NCI-H510A (cell line): ENCODE data around the gene ROCK2.
"Not testable (repeated sequence)": the region's sequence is repeated elsewhere in the genome, so short reads cannot be mapped to it uniquely, and the experiment has no call there.

Experiments used
- DNase-seq: peaks from one replicate; lab custom pipeline; 2025; lab: John Stamatoyannopoulos, UW

The ROCK2 gene

GRCh38 chr2:11235583-11235982 lies 108.9 kb downstream of the ROCK2 start:
- no peak for DNase-seq

GRCh38 chr2:11234309-11234708 lies 110.1 kb downstream of the ROCK2 start:
- no peak for DNase-seq

- DNase-seq, result not testable (repeated sequence)
These were observed 113.2 kb downstream of the ROCK2 start for GRCh38 chr2:11231193-11231592.

GRCh38 chr2:11228692-11229091 lies 115.7 kb downstream of the ROCK2 start:
- DNase-seq, result no peak

GRCh38 chr2:11227595-11227994 lies 116.8 kb downstream of the ROCK2 start:
- no peak for DNase-seq

GRCh38 chr2:11224887-11225286 lies 119.5 kb downstream of the ROCK2 start:
- no peak for DNase-seq

GRCh38 chr2:11222845-11223244 lies 121.6 kb downstream of the ROCK2 start:
- DNase-seq, result no peak

- no peak for DNase-seq
These were observed 124.0 kb downstream of the ROCK2 start for GRCh38 chr2:11220445-11220844.

- no peak for DNase-seq
These were observed 129.0 kb downstream of the ROCK2 start for GRCh38 chr2:11215407-11215806.

GRCh38 chr2:11214770-11215169 lies 129.7 kb downstream of the ROCK2 start:
- no peak for DNase-seq

GRCh38 chr2:11213975-11214374 lies 130.5 kb downstream of the ROCK2 start:
- DNase-seq, result no peak

GRCh38 chr2:11213090-11213638 lies 131.3 kb downstream of the ROCK2 start:
- DNase-seq, result no peak

- DNase-seq, result no peak
These were observed 131.8 kb downstream of the ROCK2 start for GRCh38 chr2:11212645-11213044.

GRCh38 chr2:11208083-11208482 lies 136.4 kb downstream of the ROCK2 start:
- no peak for DNase-seq

- DNase-seq, result no peak
These were observed 141.0 kb downstream of the ROCK2 start for GRCh38 chr2:11203480-11203879.

GRCh38 chr2:11201969-11202368 lies 142.5 kb downstream of the ROCK2 start:
- DNase-seq, result no peak

GRCh38 chr2:11200651-11201050 lies 143.8 kb downstream of the ROCK2 start:
- DNase-seq, result no peak

- DNase-seq, result no peak
These were observed 148.2 kb downstream of the ROCK2 start for GRCh38 chr2:11196246-11196645.

- DNase-seq, result no peak
These were observed 156.7 kb downstream of the ROCK2 start for GRCh38 chr2:11187731-11188130.

- no peak for DNase-seq
These were observed 157.3 kb downstream of the ROCK2 start for GRCh38 chr2:11187083-11187619.

GRCh38 chr2:11186145-11186544 lies 158.3 kb downstream of the ROCK2 start:
- no peak for DNase-seq

- DNase-seq, result no peak
These were observed 161.5 kb downstream of the ROCK2 start for GRCh38 chr2:11182951-11183350.

- no peak for DNase-seq
These were observed 163.8 kb downstream of the ROCK2 start for GRCh38 chr2:11180653-11181052.

- DNase-seq, result no peak
These were observed 164.5 kb downstream of the ROCK2 start for GRCh38 chr2:11179899-11180298.
